Astrocyte of the spinal cord (primary cell): ENCODE data around the gene LRBA.
"Not testable (repeated sequence)": the region's sequence is repeated elsewhere in the genome, so short reads cannot be mapped to it uniquely, and the experiment has no call there.

Experiments
- DNase-seq: peaks from one replicate; pipeline ENCODE4 v3.0.0; 2011; ENCODE audit warnings: low read depth, low spot score
- H3K4me3 ChIP-seq: 2 replicates; pipeline ENCODE4 v1.5.1; 2011; ENCODE audit warnings: low read depth, mild to moderate bottlenecking, low read length, moderate library complexity
- in situ Hi-C: cut with HindIII; loops from 2 replicates; pipeline ENCODE4 v1.10.0; 2017; ENCODE audit warnings: low sequenced_read_pairs
- TF ChIP-seq, protein P1 (sequence below): IDR thresholded peaks from 2 replicates; pipeline ENCODE4 v1.5.1; 2012; ENCODE audit warnings: low read depth, mild to moderate bottlenecking, low read length, inconsistent platforms

Gene LRBA

DNA sequence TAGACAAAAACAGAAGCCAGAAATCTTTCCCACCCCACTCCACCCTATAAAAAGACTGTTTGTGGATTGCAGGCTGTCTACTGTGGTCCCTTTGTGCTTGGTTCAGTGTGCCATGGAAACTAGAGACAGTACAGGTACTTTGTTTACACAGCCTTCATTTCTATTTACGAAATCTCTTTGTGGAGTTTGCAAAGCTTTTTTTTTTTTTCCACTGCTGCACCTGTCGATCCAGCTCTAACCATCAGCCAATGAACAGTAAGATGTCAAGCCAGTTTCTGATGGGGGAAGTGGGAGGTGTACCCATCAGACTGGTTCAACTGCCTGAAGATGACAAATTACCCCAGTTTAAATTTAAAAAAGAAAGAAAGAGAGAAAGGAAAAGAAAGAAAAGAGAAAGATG is 20.2 kb upstream of the LRBA start:
- no peak for DNase-seq
- in situ Hi-C loops: no loop called here
- TF ChIP-seq, protein P1, sequence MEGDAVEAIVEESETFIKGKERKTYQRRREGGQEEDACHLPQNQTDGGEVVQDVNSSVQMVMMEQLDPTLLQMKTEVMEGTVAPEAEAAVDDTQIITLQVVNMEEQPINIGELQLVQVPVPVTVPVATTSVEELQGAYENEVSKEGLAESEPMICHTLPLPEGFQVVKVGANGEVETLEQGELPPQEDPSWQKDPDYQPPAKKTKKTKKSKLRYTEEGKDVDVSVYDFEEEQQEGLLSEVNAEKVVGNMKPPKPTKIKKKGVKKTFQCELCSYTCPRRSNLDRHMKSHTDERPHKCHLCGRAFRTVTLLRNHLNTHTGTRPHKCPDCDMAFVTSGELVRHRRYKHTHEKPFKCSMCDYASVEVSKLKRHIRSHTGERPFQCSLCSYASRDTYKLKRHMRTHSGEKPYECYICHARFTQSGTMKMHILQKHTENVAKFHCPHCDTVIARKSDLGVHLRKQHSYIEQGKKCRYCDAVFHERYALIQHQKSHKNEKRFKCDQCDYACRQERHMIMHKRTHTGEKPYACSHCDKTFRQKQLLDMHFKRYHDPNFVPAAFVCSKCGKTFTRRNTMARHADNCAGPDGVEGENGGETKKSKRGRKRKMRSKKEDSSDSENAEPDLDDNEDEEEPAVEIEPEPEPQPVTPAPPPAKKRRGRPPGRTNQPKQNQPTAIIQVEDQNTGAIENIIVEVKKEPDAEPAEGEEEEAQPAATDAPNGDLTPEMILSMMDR: no peak
- H3K4me3 ChIP-seq: no peak overlapping the region

- in situ Hi-C loops: no loop called here
- no peak overlapping the region for H3K4me3 ChIP-seq
- DNase-seq: no peak
- TF ChIP-seq, protein P1: no peak
Observed at GRCh38 chr4:151034829-151035228, 19.7 kb upstream of the LRBA start.

- peak; percentile 47 for DNase-seq
- in situ Hi-C loops: no loop called here
- H3K4me3 ChIP-seq: no peak overlapping the region
- TF ChIP-seq, protein P1: no peak
Observed at GRCh38 chr4:151031831-151032605, 16.9 kb upstream of the LRBA start.

- no peak for DNase-seq
Observed at GRCh38 chr4:151029537-151029936, 14.5 kb upstream of the LRBA start.

GRCh38 chr4:151029006-151029405 is 13.9 kb upstream of the LRBA start:
- in situ Hi-C loops, DNase-seq, H3K4me3 ChIP-seq: not testable (repeated sequence)

More at GRCh38 chr4:151029537-151029936, 14.5 kb upstream of the LRBA start:
- no peak overlapping the region for H3K4me3 ChIP-seq
- in situ Hi-C loops: no loop called here
- TF ChIP-seq, protein P1: no peak

GRCh38 chr4:151025759-151026158 is 10.7 kb upstream of the LRBA start:
- in situ Hi-C loops: no loop called here
- TF ChIP-seq, protein P1: no peak
- no peak for DNase-seq
- H3K4me3 ChIP-seq: no peak overlapping the region

DNA sequence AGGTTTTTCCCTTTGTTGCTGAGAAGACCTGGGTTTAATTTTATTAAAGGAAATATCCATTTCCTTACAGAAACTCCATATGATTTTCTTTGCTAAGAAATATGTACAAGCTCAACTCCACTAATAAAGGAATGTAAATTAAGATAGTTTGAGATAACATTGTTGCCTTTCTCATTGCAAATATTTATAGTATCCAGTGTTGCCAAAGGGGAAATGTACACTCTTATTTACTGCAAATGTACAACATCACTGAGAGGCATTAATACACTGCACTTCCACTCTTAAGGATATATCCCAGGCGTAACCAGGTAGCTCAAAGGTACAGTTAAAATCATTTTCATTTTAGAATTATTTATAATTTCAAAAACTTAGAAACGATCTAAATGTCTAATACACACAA is 7.5 kb upstream of the LRBA start:
- TF ChIP-seq, protein P1: no peak
- no peak for DNase-seq
- in situ Hi-C loops: no loop called here
- H3K4me3 ChIP-seq: no peak overlapping the region
